Trophoblast cell (in vitro differentiated cells and primary cell): ENCODE results near the gene CWC27.

ENCODE experiments used
- DNase-seq, 2 donors: peaks; one replicate each; pipeline ENCODE4 v3.0.0-alpha.2; 2016
- H2AFZ ChIP-seq: 2 replicates; pipeline ENCODE4 v1.6.1; 2013; ENCODE audit warnings: low read length, moderate library complexity, mild to moderate bottlenecking; ENCODE audit not compliant: insufficient read depth, poor library complexity
- H2AK5ac ChIP-seq: 2 replicates; pipeline ENCODE4 v1.6.1; 2013; ENCODE audit warnings: mild to moderate bottlenecking, low read length
- H2BK120ac ChIP-seq: 2 replicates; pipeline ENCODE4 v1.6.1; 2013; ENCODE audit warnings: low read length, mild to moderate bottlenecking, moderate library complexity; ENCODE audit not compliant: insufficient read depth, poor library complexity
- H2BK12ac ChIP-seq: 2 replicates; pipeline ENCODE4 v1.6.1; 2013; ENCODE audit warnings: mild to moderate bottlenecking, low read length, moderate library complexity
- H2BK5ac ChIP-seq: 2 replicates; pipeline ENCODE4 v1.6.1; 2013; ENCODE audit warnings: low read length, low read depth, moderate library complexity, mild to moderate bottlenecking; ENCODE audit not compliant: poor library complexity
- H3K14ac ChIP-seq: 2 replicates; pipeline ENCODE4 v1.6.1; 2013; ENCODE audit warnings: mild to moderate bottlenecking, low read length
- H3K18ac ChIP-seq: 2 replicates; pipeline ENCODE4 v1.6.1; 2013; ENCODE audit warnings: mild to moderate bottlenecking, low read length
- H3K23ac ChIP-seq: 2 replicates; pipeline ENCODE4 v1.6.1; 2013; ENCODE audit warnings: low read length
- H3K27ac ChIP-seq: 2 replicates; pipeline ENCODE4 v1.5.1; 2013; ENCODE audit warnings: low read depth, mild to moderate bottlenecking, inconsistent platforms, low read length, moderate library complexity
- H3K27me3 ChIP-seq: 2 replicates; pipeline ENCODE4 v1.6.1; 2013; ENCODE audit warnings: inconsistent platforms, mild to moderate bottlenecking, low read length, moderate library complexity; ENCODE audit not compliant: insufficient read depth
- H3K36me3 ChIP-seq, 2 experiments: 1 replicate in 1 of 2; 2 replicates in 1 of 2; pipeline ENCODE4 v1.6.1; 2013; ENCODE audit warnings: low read length in 2 of 2, mild to moderate bottlenecking in 2 of 2, moderate library complexity in 1 of 2; ENCODE audit not compliant: insufficient read depth in 2 of 2, control insufficient read depth in 1 of 2
- H3K4ac ChIP-seq: 2 replicates; pipeline ENCODE4 v1.6.1; 2013; ENCODE audit warnings: low read depth, mild to moderate bottlenecking, low read length, moderate library complexity
- H3K4me1 ChIP-seq, 2 experiments: 1 replicate in 1 of 2; 2 replicates in 1 of 2; pipeline ENCODE4 v1.6.1; 2013; ENCODE audit warnings: low read length in 2 of 2, mild to moderate bottlenecking in 2 of 2, moderate library complexity in 1 of 2; ENCODE audit not compliant: insufficient read depth in 2 of 2, control insufficient read depth in 1 of 2
- H3K4me2 ChIP-seq: 2 replicates; pipeline ENCODE4 v1.6.1; 2013; ENCODE audit warnings: inconsistent platforms, mild to moderate bottlenecking, low read length, moderate library complexity
- H3K4me3 ChIP-seq: 2 replicates; pipeline ENCODE4 v1.5.1; 2013; ENCODE audit warnings: mild to moderate bottlenecking, low read depth, low read length, inconsistent platforms
- H3K79me1 ChIP-seq: one replicate; pipeline ENCODE4 v1.6.1; 2013; ENCODE audit warnings: low read length
- H3K79me2 ChIP-seq: 2 replicates; pipeline ENCODE4 v1.6.1; 2013; ENCODE audit warnings: low read length, mild to moderate bottlenecking; ENCODE audit not compliant: control insufficient read depth, insufficient read depth, poor library complexity
- H3K9ac ChIP-seq: 2 replicates; pipeline ENCODE4 v1.6.1; 2013; ENCODE audit warnings: mild to moderate bottlenecking, low read length
- H3K9me3 ChIP-seq: 2 replicates; pipeline ENCODE4 v1.6.1; 2013; ENCODE audit warnings: low read depth, mild to moderate bottlenecking, control low read depth, inconsistent platforms, low read length; ENCODE audit not compliant: insufficient read depth
- H4K12ac ChIP-seq: 2 replicates; pipeline ENCODE4 v1.6.1; 2013; ENCODE audit warnings: low read depth, mild to moderate bottlenecking, low read length, moderate library complexity
- H4K8ac ChIP-seq: 2 replicates; pipeline ENCODE4 v1.6.1; 2013; ENCODE audit warnings: low read depth, mild to moderate bottlenecking, low read length, moderate library complexity
- H4K91ac ChIP-seq: one replicate; pipeline ENCODE4 v1.6.1; 2013; ENCODE audit warnings: low read depth, mild to moderate bottlenecking, low read length, moderate library complexity
- WGBS: extraction: QIAGEN DNeasy Blood & Tissue Kit; methylation state at CpG from one replicate; pipeline ENCODE4 v1.1.7; 2013; ENCODE audit warnings: missing lambda C conversion rate; ENCODE audit not compliant: insufficient read length, insufficient coverage; ENCODE audit errors: extremely low coverage; 5-methylcytosine and 5-hydroxymethylcytosine counted together

The CWC27 gene

DNA sequence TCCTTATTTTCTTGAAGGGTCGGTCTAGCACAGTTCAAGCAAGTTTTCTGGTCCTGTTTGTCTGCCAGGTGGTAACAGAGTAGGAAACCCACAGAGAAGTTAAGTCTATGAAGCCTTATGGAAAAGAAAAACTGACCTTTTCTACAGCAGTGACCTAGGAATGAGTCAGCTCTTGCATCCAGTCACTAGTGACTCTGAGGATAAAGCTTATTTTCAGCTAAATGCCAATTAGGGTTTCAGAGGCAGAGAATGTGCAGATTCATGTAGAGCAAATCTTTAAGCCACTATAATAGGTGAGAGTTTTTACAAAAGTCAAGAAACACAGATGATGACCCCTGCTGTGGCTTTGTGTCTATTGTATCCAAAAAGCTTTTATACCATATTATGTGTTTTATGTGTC lies 100.7 kb downstream of the CWC27 start:
- Histone ChIP-seq H4K91ac (no peak overlapping the region), H2AK5ac (no peak overlapping the region), H2BK120ac (no peak overlapping the region), H3K27me3 (no peaks in the 10 kb centered on the region), H2AFZ (no peak overlapping the region), H3K79me2 (no peaks in the 10 kb centered on the region), H3K36me3 (no peaks in the 10 kb centered on the region), H3K27ac (no peak overlapping the region), H4K12ac (no peak overlapping the region), H3K4me1 (no peaks in the 10 kb centered on the region), H3K4ac (no peak overlapping the region), H3K4me2 (no peak overlapping the region), H4K8ac (no peak overlapping the region), H3K18ac (no peak overlapping the region), H3K4me3 (no peak overlapping the region), H3K9ac (no peak overlapping the region), H3K23ac (no peak overlapping the region), H2BK5ac (no peak overlapping the region), H3K9me3 (no peaks in the 10 kb centered on the region), H3K14ac (no peak overlapping the region), H2BK12ac (no peak overlapping the region), H3K79me1 (no peaks in the 10 kb centered on the region)
- no CpG with 5 or more reads among the region's 1 CpG for WGBS
- DNase-seq: no peak

DNA sequence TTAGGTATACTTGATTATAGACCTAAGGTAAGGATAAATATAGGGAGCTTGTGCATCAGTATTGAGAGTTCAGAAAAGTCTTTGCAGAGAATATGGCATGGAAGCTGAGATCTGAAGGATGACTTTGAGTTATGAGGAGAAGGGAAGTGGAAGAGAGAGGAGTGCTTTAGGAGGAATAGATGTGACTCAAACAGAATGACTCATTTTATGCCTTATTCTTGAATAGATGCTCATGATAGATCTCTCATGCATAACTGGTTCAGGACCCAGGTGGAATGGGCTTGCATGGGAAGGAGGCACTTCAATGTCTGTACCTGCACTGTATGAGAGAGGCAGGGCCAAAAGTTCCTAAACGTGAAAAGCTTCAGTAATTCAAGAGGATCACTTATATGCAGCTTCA lies 103.3 kb downstream of the CWC27 start:
- Histone ChIP-seq H3K18ac (no peak overlapping the region), H4K8ac (no peak overlapping the region), H3K23ac (no peak overlapping the region), H3K4ac (no peak overlapping the region), H3K9ac (no peak overlapping the region), H3K36me3 (no peaks in the 10 kb centered on the region), H3K4me2 (no peak overlapping the region), H3K14ac (no peak overlapping the region), H3K79me1 (no peaks in the 10 kb centered on the region), H3K4me3 (no peak overlapping the region), H3K27me3 (no peaks in the 10 kb centered on the region), H3K27ac (no peak overlapping the region), H2BK5ac (no peak overlapping the region), H4K12ac (no peak overlapping the region), H2AK5ac (no peak overlapping the region), H2AFZ (no peak overlapping the region), H3K79me2 (no peaks in the 10 kb centered on the region), H2BK12ac (no peak overlapping the region), H3K9me3 (no peaks in the 10 kb centered on the region), H2BK120ac (no peak overlapping the region), H4K91ac (no peak overlapping the region), H3K4me1 (no peaks in the 10 kb centered on the region)
- no CpG with 5 or more reads among the region's 1 CpG for WGBS
- no peak for DNase-seq

DNA sequence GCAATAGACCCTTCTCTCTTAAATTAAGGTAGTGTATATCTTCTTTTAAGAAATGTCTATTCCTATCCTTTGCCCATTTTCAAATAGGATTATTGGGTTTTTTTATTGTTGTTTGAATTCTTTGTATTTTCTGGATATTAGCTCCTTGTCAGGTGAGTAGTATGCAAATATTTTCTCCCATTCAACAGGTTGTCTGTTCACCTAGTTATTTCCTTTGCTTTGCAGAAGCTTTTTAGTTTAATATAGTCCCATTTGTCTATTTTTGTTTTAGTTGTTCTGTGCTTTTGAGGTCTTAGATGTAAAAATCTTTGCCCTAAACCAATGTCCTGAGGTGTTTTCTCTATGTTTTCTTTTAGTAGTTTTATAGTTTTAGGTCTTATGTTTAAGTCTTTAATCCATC lies 104.7 kb downstream of the CWC27 start:
- Histone ChIP-seq H3K79me1 (no peaks in the 10 kb centered on the region), H3K27ac (no peak overlapping the region), H4K8ac (no peak overlapping the region), H3K9me3 (no peaks in the 10 kb centered on the region), H3K4me3 (no peak overlapping the region), H3K14ac (no peak overlapping the region), H3K4ac (no peak overlapping the region), H2AK5ac (no peak overlapping the region), H3K18ac (no peak overlapping the region), H2BK5ac (no peak overlapping the region), H3K4me2 (no peak overlapping the region), H2BK12ac (no peak overlapping the region), H3K23ac (no peak overlapping the region), H2BK120ac (no peak overlapping the region), H3K36me3 (no peaks in the 10 kb centered on the region), H4K91ac (no peak overlapping the region), H2AFZ (no peak overlapping the region), H3K27me3 (no peaks in the 10 kb centered on the region), H4K12ac (no peak overlapping the region), H3K9ac (no peak overlapping the region), H3K79me2 (no peaks in the 10 kb centered on the region), H3K4me1 (no peaks in the 10 kb centered on the region)
- no peak for DNase-seq

DNA sequence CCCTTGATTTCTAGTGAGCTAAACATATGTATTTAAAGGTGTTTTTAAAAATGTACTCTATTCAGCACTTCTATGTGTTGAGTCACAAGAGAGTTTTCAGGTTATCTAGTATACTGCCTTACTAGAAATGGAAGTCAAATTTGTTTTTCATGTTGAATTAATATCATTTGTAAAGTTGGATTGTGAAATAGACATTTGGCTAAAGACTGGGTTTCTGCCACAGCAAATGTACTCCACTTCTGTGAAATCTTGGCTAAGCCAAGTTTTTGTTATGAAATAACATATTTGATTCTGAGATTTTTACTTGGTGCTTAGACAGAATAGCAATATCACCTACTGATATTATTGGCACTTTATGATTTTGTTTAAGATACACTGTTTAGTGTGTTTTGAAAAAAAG lies 106.0 kb downstream of the CWC27 start:
- DNase-seq: no peak
- no peak overlapping the region for H2AK5ac ChIP-seq
- no peak overlapping the region for H2BK5ac ChIP-seq
- no peak overlapping the region for H3K23ac ChIP-seq
- H3K4ac ChIP-seq: no peak overlapping the region
- no peaks in the 10 kb centered on the region for H3K27me3 ChIP-seq
- H3K4me1 ChIP-seq: no peaks in the 10 kb centered on the region
- H3K14ac ChIP-seq: no peak overlapping the region
- H3K79me1 ChIP-seq: no peaks in the 10 kb centered on the region
- no peak overlapping the region for H3K4me3 ChIP-seq
- H3K27ac ChIP-seq: no peak overlapping the region
- no peak overlapping the region for H2AFZ ChIP-seq
- no peak overlapping the region for H3K18ac ChIP-seq
- H2BK120ac ChIP-seq: no peak overlapping the region
- H3K9me3 ChIP-seq: no peaks in the 10 kb centered on the region
- no peak overlapping the region for H2BK12ac ChIP-seq
- no peaks in the 10 kb centered on the region for H3K36me3 ChIP-seq
- no peak overlapping the region for H3K9ac ChIP-seq
- no peak overlapping the region for H3K4me2 ChIP-seq
- no peak overlapping the region for H4K8ac ChIP-seq
- no peak overlapping the region for H4K91ac ChIP-seq
- no peaks in the 10 kb centered on the region for H3K79me2 ChIP-seq
- H4K12ac ChIP-seq: no peak overlapping the region

DNA sequence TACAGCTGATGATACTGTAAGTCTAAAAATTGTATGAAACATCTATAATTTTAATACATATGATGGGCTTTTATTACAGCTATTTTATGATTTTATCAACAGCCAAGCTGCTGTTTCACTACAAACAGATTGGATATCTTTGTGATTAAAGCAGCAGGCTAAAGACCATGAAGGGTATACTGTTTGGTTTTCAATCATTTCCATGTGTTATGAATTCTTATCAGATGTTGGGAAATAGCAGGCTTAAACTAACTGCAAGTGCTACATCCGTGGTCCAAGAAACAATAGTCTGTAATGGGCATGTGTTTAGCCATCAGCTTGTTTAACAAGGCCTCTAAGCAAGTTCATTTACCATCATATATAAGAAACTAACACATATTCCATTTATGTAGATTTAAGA lies 107.5 kb downstream of the CWC27 start:
- Histone ChIP-seq H3K18ac (no peak overlapping the region), H3K4me1 (no peaks in the 10 kb centered on the region), H3K27me3 (no peaks in the 10 kb centered on the region), H3K9me3 (no peaks in the 10 kb centered on the region), H3K23ac (no peak overlapping the region), H2AK5ac (no peak overlapping the region), H3K79me1 (no peaks in the 10 kb centered on the region), H3K14ac (no peak overlapping the region), H3K9ac (no peak overlapping the region), H3K4me2 (no peak overlapping the region), H2AFZ (no peak overlapping the region), H2BK120ac (no peak overlapping the region), H4K12ac (no peak overlapping the region), H3K27ac (no peak overlapping the region), H3K36me3 (no peaks in the 10 kb centered on the region), H2BK12ac (no peak overlapping the region), H4K8ac (no peak overlapping the region), H3K79me2 (no peaks in the 10 kb centered on the region), H2BK5ac (no peak overlapping the region), H3K4ac (no peak overlapping the region), H4K91ac (no peak overlapping the region), H3K4me3 (no peak overlapping the region)
- WGBS: no CpG with 5 or more reads among the region's 1 CpG
- no peak for DNase-seq
